Activated naive CD4-positive, alpha-beta T cell treated with anti-CD3 and anti-CD28 coated beads, Interleukin-2, amount 50 U/mL, for 24 hours (primary cell): ENCODE data around the gene CAGE1.
A peak's percentile ranks its signal among the peaks of the same experiment; 100 is the strongest.

Source experiments
- H3K27ac Mint-ChIP-seq: one replicate; pipeline ENCODE4 v1.8.0; 2021; ENCODE audit warnings: mild to moderate bottlenecking, mixed read lengths
- H3K27me3 Mint-ChIP-seq: one replicate; pipeline ENCODE4 v1.8.0; 2021; ENCODE audit warnings: mixed read lengths
- H3K36me3 Mint-ChIP-seq: one replicate; pipeline ENCODE4 v1.8.0; 2021; ENCODE audit warnings: mixed read lengths
- H3K4me1 Mint-ChIP-seq: one replicate; pipeline ENCODE4 v1.8.0; 2021; ENCODE audit warnings: mixed read lengths
- H3K4me3 Mint-ChIP-seq: one replicate; pipeline ENCODE4 v1.8.0; 2021; ENCODE audit warnings: mild to moderate bottlenecking, mixed read lengths
- H3K9me3 Mint-ChIP-seq: one replicate; pipeline ENCODE4 v1.8.0; 2021; ENCODE audit warnings: mixed read lengths

The CAGE1 gene

GRCh38 chr6:7282097-7282906, 107.2 kb downstream of the CAGE1 start:
- Mint-ChIP-seq H3K4me3 (peak overlapping the region; percentile 53), H3K4me1 (peaks cover 32% of the 10 kb centered on the region), H3K27me3 (no peaks in the 10 kb centered on the region), H3K36me3 (peaks cover 7% of the 10 kb centered on the region), H3K27ac (peak overlapping the region; percentile 95), H3K9me3 (no peaks in the 10 kb centered on the region)
